ENCODE measurements around the gene DOCK8. TPM values are rescaled to one million over a fixed set of nuclear protein-coding genes. Genes with fewer than 3 reads are reported as not detected.

DOCK8 gene
- total RNA-seq, 1 experiment from 2014 or later, result 1.4 TPM

GRCh38 chr9:331197-331596 is 116.5 kb downstream of the DOCK8 start:
- no peak overlapping the region for H2BK15ac ChIP-seq (ENCODE audit: low read depth, low read length)
- H4K91ac ChIP-seq (ENCODE audit: insufficient read length, low read depth, low read length), result no peak overlapping the region
- Mint-ChIP-seq H3K4me3 (peak overlapping the region; percentile 1 to 12; a peak in 2 of 5 replicates), H3K9me3 (no peaks in the 10 kb centered on the region; a peak in 1 of 5 replicates), H3K4me1 (peaks cover 33% of the 10 kb centered on the region in 2 experiments), H3K36me3 (ENCODE audit: insufficient read depth in 1 of 3, low read depth in 3 of 3) (no peaks in the 10 kb centered on the region), H3K27me3 (ENCODE audit: low read depth) (peaks cover 10% of the 10 kb centered on the region), H3K27ac (no peak overlapping the region)
- H4K8ac ChIP-seq (replicated peaks; ENCODE audit: insufficient read length, low read depth, low read length), result no peak overlapping the region
- H2AK5ac ChIP-seq (ENCODE audit: insufficient read length, low read length), result no peak overlapping the region
- DNase-seq, result no peak
- no peaks in the 10 kb centered on the region for H3K79me1 ChIP-seq (ENCODE audit: insufficient read depth, low read depth, low read length, poor library complexity, severe bottlenecking)
- H3K27me3 ChIP-seq (ENCODE audit: insufficient read depth, low read length), result no peaks in the 10 kb centered on the region
- no peak overlapping the region for H2BK5ac ChIP-seq (ENCODE audit: insufficient read length, low read length)
- H3K23me2 ChIP-seq (ENCODE audit: insufficient read length, low read depth, low read length, poor library complexity, severe bottlenecking), result no peaks in the 10 kb centered on the region
- H3K18ac ChIP-seq (ENCODE audit: insufficient read length, low read depth, low read length), result no peak overlapping the region
- H4K5ac ChIP-seq (ENCODE audit: insufficient read length, low read depth, low read length), result no peak overlapping the region
- no peak overlapping the region for H3K14ac ChIP-seq (ENCODE audit: insufficient read depth, low read length)
- H2AFZ ChIP-seq (ENCODE audit: low read length), result no peak overlapping the region
- no peak overlapping the region for H3T11ph ChIP-seq (ENCODE audit: low read length)
- H2BK12ac ChIP-seq (ENCODE audit: insufficient read length, low read depth, low read length), result no peak overlapping the region
- no peak overlapping the region for H3K56ac ChIP-seq (ENCODE audit: insufficient read length, low read depth, low read length)
- no peak overlapping the region for H3K27ac ChIP-seq (ENCODE audit: insufficient read length, low read depth, low read length)
- WGBS (ENCODE audit: extremely low coverage, insufficient read length, low lambda C conversion rate), result no CpG with 5 or more reads among the region's 3 CpGs
- no peak overlapping the region for H3K9ac ChIP-seq (ENCODE audit: extremely low read depth, insufficient read length, low read length)
- no peaks in the 10 kb centered on the region for H3K79me2 ChIP-seq (ENCODE audit: insufficient read depth, low read length)
- no peak for TF ChIP-seq CTCF (conservative IDR thresholded peaks at IDR 0.05)
- peaks cover 5% of the 10 kb centered on the region; the same call in 1 of the 2 replicates for H3K4me1 ChIP-seq (ENCODE audit: insufficient read depth, low read length)
- H3K23ac ChIP-seq (ENCODE audit: insufficient read length, low read depth, low read length), result no peak overlapping the region
- H3K4ac ChIP-seq (ENCODE audit: low read depth, low read length), result no peak overlapping the region
- H2BK20ac ChIP-seq (ENCODE audit: low read depth, low read length, poor library complexity, severe bottlenecking), result no peak overlapping the region
- H3K9me3 ChIP-seq (ENCODE audit: control insufficient read depth, low read depth, low read length), result no peaks in the 10 kb centered on the region
- peak overlapping the region; percentile 29 for H3K4me2 ChIP-seq (ENCODE audit: insufficient read depth, insufficient read length, low read length)
- H4K20me1 ChIP-seq (ENCODE audit: control insufficient read depth, insufficient read depth, insufficient read length), result no peaks in the 10 kb centered on the region
- H2BK120ac ChIP-seq (ENCODE audit: low read depth, low read length, poor library complexity, severe bottlenecking), result no peak overlapping the region
